Central memory CD8-positive, alpha-beta T cell (primary cell): ENCODE data around the gene PAGE4.

Experiments used
- ATAC-seq: fragments of 150-1000 bp; cut with Tn5 transposase; replicated peaks from 2 replicates; pipeline ENCODE4 v1.10.0; 2022; ENCODE audit warnings: mild to moderate bottlenecking, moderate FRiP score, moderate number of reproducible peaks; ENCODE audit not compliant: poor library complexity, severe bottlenecking; ENCODE audit errors: extremely low read depth
- DNase-seq, 2 donors: peaks; one replicate each; pipeline ENCODE4 v3.0.0; 2021; ENCODE audit warnings: low spot score in 2 of 2
- H3K27ac Mint-ChIP-seq: one replicate; pipeline ENCODE4 v1.8.0; 2022; ENCODE audit warnings: low read depth, mild to moderate bottlenecking, moderate library complexity, mixed read lengths
- H3K27me3 Mint-ChIP-seq: one replicate; pipeline ENCODE4 v1.8.0; 2022; ENCODE audit warnings: mixed read lengths
- H3K36me3 Mint-ChIP-seq: one replicate; pipeline ENCODE4 v1.8.0; 2022; ENCODE audit warnings: mild to moderate bottlenecking, moderate library complexity, mixed read lengths; ENCODE audit not compliant: insufficient read depth
- H3K4me1 Mint-ChIP-seq: one replicate; pipeline ENCODE4 v1.8.0; 2022; ENCODE audit warnings: mixed read lengths
- H3K4me3 Mint-ChIP-seq: one replicate; pipeline ENCODE4 v1.8.0; 2022; ENCODE audit warnings: mild to moderate bottlenecking, moderate library complexity, mixed read lengths
- H3K9me3 Mint-ChIP-seq: one replicate; pipeline ENCODE4 v1.8.0; 2022; ENCODE audit warnings: mixed read lengths

Gene PAGE4

GRCh38 chrX:49846522-49846921 lies 17.4 kb downstream of the PAGE4 start:
- ATAC-seq, result no peak
- H3K4me1 Mint-ChIP-seq, result no peaks in the 10 kb centered on the region
- H3K9me3 Mint-ChIP-seq, result no peaks in the 10 kb centered on the region
- DNase-seq, result no peak
- H3K4me3 Mint-ChIP-seq, result no peak overlapping the region
- H3K27me3 Mint-ChIP-seq, result peaks cover 11% of the 10 kb centered on the region
- H3K36me3 Mint-ChIP-seq, result no peaks in the 10 kb centered on the region
- H3K27ac Mint-ChIP-seq, result no peak overlapping the region

- Mint-ChIP-seq H3K36me3 (no peaks in the 10 kb centered on the region), H3K9me3 (no peaks in the 10 kb centered on the region), H3K4me1 (no peaks in the 10 kb centered on the region), H3K4me3 (no peak overlapping the region), H3K27ac (no peak overlapping the region), H3K27me3 (peaks cover 11% of the 10 kb centered on the region)
- DNase-seq (no peak), ATAC-seq (no peak)
These were observed 19.2 kb downstream of the PAGE4 start for GRCh38 chrX:49848275-49848674.

GRCh38 chrX:49850028-49850427 lies 20.9 kb downstream of the PAGE4 start:
- no peak overlapping the region for H3K27ac Mint-ChIP-seq
- H3K27me3 Mint-ChIP-seq, result peaks cover 11% of the 10 kb centered on the region
- no peak overlapping the region for H3K4me3 Mint-ChIP-seq
- H3K4me1 Mint-ChIP-seq, result no peaks in the 10 kb centered on the region
- no peaks in the 10 kb centered on the region for H3K36me3 Mint-ChIP-seq
- ATAC-seq (no peak), DNase-seq (no peak)
- no peaks in the 10 kb centered on the region for H3K9me3 Mint-ChIP-seq

- no peaks in the 10 kb centered on the region for H3K9me3 Mint-ChIP-seq
- no peak for DNase-seq
- no peak overlapping the region for H3K4me3 Mint-ChIP-seq
- H3K27ac Mint-ChIP-seq, result peak overlapping the region; percentile 6
- no peak for ATAC-seq
- H3K4me1 Mint-ChIP-seq, result no peaks in the 10 kb centered on the region
- H3K27me3 Mint-ChIP-seq, result no peaks in the 10 kb centered on the region
- H3K36me3 Mint-ChIP-seq, result no peaks in the 10 kb centered on the region
These were observed 24.6 kb downstream of the PAGE4 start for GRCh38 chrX:49853661-49854060.

GRCh38 chrX:49856819-49857218 lies 27.7 kb downstream of the PAGE4 start:
- H3K36me3 Mint-ChIP-seq, result no peaks in the 10 kb centered on the region
- no peaks in the 10 kb centered on the region for H3K4me1 Mint-ChIP-seq
- H3K27ac Mint-ChIP-seq, result no peak overlapping the region
- DNase-seq (no peak), ATAC-seq (no peak)
- H3K9me3 Mint-ChIP-seq, result no peaks in the 10 kb centered on the region
- H3K27me3 Mint-ChIP-seq, result peaks cover 8% of the 10 kb centered on the region
- H3K4me3 Mint-ChIP-seq, result no peak overlapping the region

GRCh38 chrX:49858341-49858740 lies 29.2 kb downstream of the PAGE4 start:
- no peaks in the 10 kb centered on the region for H3K9me3 Mint-ChIP-seq
- no peak overlapping the region for H3K4me3 Mint-ChIP-seq
- ATAC-seq (no peak), DNase-seq (no peak)
- H3K4me1 Mint-ChIP-seq, result no peaks in the 10 kb centered on the region
- H3K27ac Mint-ChIP-seq, result no peak overlapping the region
- peaks cover 8% of the 10 kb centered on the region for H3K27me3 Mint-ChIP-seq
- no peaks in the 10 kb centered on the region for H3K36me3 Mint-ChIP-seq

- Mint-ChIP-seq H3K9me3 (no peaks in the 10 kb centered on the region), H3K4me3 (no peak overlapping the region), H3K27ac (no peak overlapping the region), H3K36me3 (no peaks in the 10 kb centered on the region), H3K4me1 (no peaks in the 10 kb centered on the region), H3K27me3 (peaks cover 8% of the 10 kb centered on the region)
- no peak for ATAC-seq
- no peak for DNase-seq
These were observed 30.4 kb downstream of the PAGE4 start for GRCh38 chrX:49859491-49859890.

- no peaks in the 10 kb centered on the region for H3K36me3 Mint-ChIP-seq
- no peak overlapping the region for H3K27ac Mint-ChIP-seq
- DNase-seq (no peak), ATAC-seq (no peak)
- peaks cover 8% of the 10 kb centered on the region for H3K27me3 Mint-ChIP-seq
- H3K4me3 Mint-ChIP-seq, result no peak overlapping the region
- H3K4me1 Mint-ChIP-seq, result no peaks in the 10 kb centered on the region
- no peaks in the 10 kb centered on the region for H3K9me3 Mint-ChIP-seq
These were observed 31.9 kb downstream of the PAGE4 start for GRCh38 chrX:49860867-49861535.

- DNase-seq, result no peak
- Mint-ChIP-seq H3K4me1 (no peaks in the 10 kb centered on the region), H3K36me3 (no peaks in the 10 kb centered on the region), H3K9me3 (no peaks in the 10 kb centered on the region), H3K27me3 (peaks cover 8% of the 10 kb centered on the region), H3K4me3 (no peak overlapping the region), H3K27ac (no peak overlapping the region)
- ATAC-seq, result no peak
These were observed 33.0 kb downstream of the PAGE4 start for GRCh38 chrX:49862093-49862492.

GRCh38 chrX:49868739-49869138 lies 39.6 kb downstream of the PAGE4 start:
- DNase-seq (no peak), ATAC-seq (no peak)
- no peak overlapping the region for H3K4me3 Mint-ChIP-seq
- H3K4me1 Mint-ChIP-seq, result no peaks in the 10 kb centered on the region
- peaks cover 27% of the 10 kb centered on the region for H3K27me3 Mint-ChIP-seq
- H3K9me3 Mint-ChIP-seq, result no peaks in the 10 kb centered on the region
- H3K36me3 Mint-ChIP-seq, result no peaks in the 10 kb centered on the region
- no peak overlapping the region for H3K27ac Mint-ChIP-seq

- no peaks in the 10 kb centered on the region for H3K9me3 Mint-ChIP-seq
- no peaks in the 10 kb centered on the region for H3K36me3 Mint-ChIP-seq
- H3K4me3 Mint-ChIP-seq, result no peak overlapping the region
- H3K27me3 Mint-ChIP-seq, result peaks cover under 1% of the 10 kb centered on the region
- ATAC-seq, result no peak
- H3K27ac Mint-ChIP-seq, result no peak overlapping the region
- no peak for DNase-seq
- peaks cover 5% of the 10 kb centered on the region for H3K4me1 Mint-ChIP-seq
These were observed 47.6 kb downstream of the PAGE4 start for GRCh38 chrX:49876750-49877149.

GRCh38 chrX:49877397-49878101 lies 48.4 kb downstream of the PAGE4 start:
- no peak overlapping the region for H3K27ac Mint-ChIP-seq
- DNase-seq, result no peak
- no peaks in the 10 kb centered on the region for H3K27me3 Mint-ChIP-seq
- ATAC-seq, result no peak
- H3K36me3 Mint-ChIP-seq, result no peaks in the 10 kb centered on the region
- peaks cover 10% of the 10 kb centered on the region for H3K4me1 Mint-ChIP-seq
- H3K4me3 Mint-ChIP-seq, result no peak overlapping the region
- no peaks in the 10 kb centered on the region for H3K9me3 Mint-ChIP-seq

- Mint-ChIP-seq H3K4me3 (peak overlapping the region; percentile 74), H3K9me3 (no peaks in the 10 kb centered on the region), H3K36me3 (no peaks in the 10 kb centered on the region), H3K27me3 (no peaks in the 10 kb centered on the region), H3K27ac (no peak overlapping the region), H3K4me1 (peaks cover 10% of the 10 kb centered on the region)
- DNase-seq, result no peak
- no peak for ATAC-seq
These were observed 49.2 kb downstream of the PAGE4 start for GRCh38 chrX:49878128-49878833.
